ENCODE measurements around the gene ZFYVE1. TPM values are rescaled to one million over a fixed set of nuclear protein-coding genes. Genes with fewer than 3 reads are reported as not detected.
A peak's percentile ranks its signal among the peaks of the same experiment; 100 is the strongest.

ZFYVE1 gene
- total RNA-seq, 1 experiment from 2014 or later = 14.2 TPM

- H3K9ac ChIP-seq (ENCODE audit: extremely low read depth, insufficient read length, low read length) = no peak overlapping the region
- DNase-seq = peak; percentile 65
- no peak overlapping the region for H3T11ph ChIP-seq (ENCODE audit: low read length)
- H3K27me3 Mint-ChIP-seq (ENCODE audit: low read depth) = no peaks in the 10 kb centered on the region
- H2AFZ ChIP-seq (ENCODE audit: low read length) = no peak overlapping the region
- H2AK5ac ChIP-seq (ENCODE audit: insufficient read length, low read length) = no peak overlapping the region
- H2BK15ac ChIP-seq (ENCODE audit: low read depth, low read length) = no peak overlapping the region
- no peak overlapping the region for H3K23ac ChIP-seq (ENCODE audit: insufficient read length, low read depth, low read length)
- no peaks in the 10 kb centered on the region for H3K4me1 Mint-ChIP-seq
- H3K56ac ChIP-seq (ENCODE audit: insufficient read length, low read depth, low read length) = no peak overlapping the region
- no peaks in the 10 kb centered on the region for H3K79me1 ChIP-seq (ENCODE audit: insufficient read depth, low read depth, low read length, poor library complexity, severe bottlenecking)
- no peaks in the 10 kb centered on the region for H3K27me3 ChIP-seq (ENCODE audit: insufficient read depth, low read length)
- no peak overlapping the region for H3K27ac Mint-ChIP-seq
- H3K36me3 Mint-ChIP-seq (ENCODE audit: insufficient read depth in 1 of 3, low read depth in 3 of 3) = peaks cover 2 to 40% (median 19%) of the 10 kb centered on the region in 3 experiments; a peak in 5 of 7 replicates
- no peaks in the 10 kb centered on the region for H3K4me1 ChIP-seq (ENCODE audit: insufficient read depth, low read length)
- no peak overlapping the region for H4K8ac ChIP-seq (replicated peaks; ENCODE audit: insufficient read length, low read depth, low read length)
- peak; percentile 92 for TF ChIP-seq CTCF (conservative IDR thresholded peaks at IDR 0.05)
- no peaks in the 10 kb centered on the region for H3K79me2 ChIP-seq (ENCODE audit: insufficient read depth, low read length)
- H3K9me3 Mint-ChIP-seq = no peaks in the 10 kb centered on the region
- no peak overlapping the region for H4K5ac ChIP-seq (ENCODE audit: insufficient read length, low read depth, low read length)
- no peak overlapping the region for H3K14ac ChIP-seq (ENCODE audit: insufficient read depth, low read length)
- H2BK5ac ChIP-seq (ENCODE audit: insufficient read length, low read length) = no peak overlapping the region
- H4K91ac ChIP-seq (ENCODE audit: insufficient read length, low read depth, low read length) = no peak overlapping the region
- no peak overlapping the region for H2BK20ac ChIP-seq (ENCODE audit: low read depth, low read length, poor library complexity, severe bottlenecking)
- H3K27ac ChIP-seq (ENCODE audit: insufficient read length, low read depth, low read length) = no peak overlapping the region
- no peak overlapping the region for H3K4me2 ChIP-seq (ENCODE audit: insufficient read depth, insufficient read length, low read length)
- no peak overlapping the region for H3K4ac ChIP-seq (ENCODE audit: low read depth, low read length)
- H3K9me3 ChIP-seq (ENCODE audit: control insufficient read depth, low read depth, low read length) = no peaks in the 10 kb centered on the region
- H2BK12ac ChIP-seq (ENCODE audit: insufficient read length, low read depth, low read length) = no peak overlapping the region
- H3K18ac ChIP-seq (ENCODE audit: insufficient read length, low read depth, low read length) = no peak overlapping the region
- H3K23me2 ChIP-seq (ENCODE audit: insufficient read length, low read depth, low read length, poor library complexity, severe bottlenecking) = no peaks in the 10 kb centered on the region
- no peaks in the 10 kb centered on the region for H4K20me1 ChIP-seq (ENCODE audit: control insufficient read depth, insufficient read depth, insufficient read length)
- H2BK120ac ChIP-seq (ENCODE audit: low read depth, low read length, poor library complexity, severe bottlenecking) = no peak overlapping the region
- WGBS (ENCODE audit: extremely low coverage, insufficient read length, low lambda C conversion rate) = no CpG with 5 or more reads among the region's 5 CpGs
- no peak overlapping the region for H3K4me3 Mint-ChIP-seq
These were observed 78.3 kb downstream of the ZFYVE1 start for GRCh38 chr14:72948481-72949138.
